Neural cell (in vitro differentiated cells): ENCODE data around the gene TBC1D9B. TPM values are rescaled to one million over a fixed set of nuclear protein-coding genes. Genes with fewer than 3 reads are reported as not detected.

Source experiments
- H2AFZ ChIP-seq: fragments of 200-600, 300-800 bp; sonication (generic), shearing (Covaris generic); 2 replicates; pipeline ENCODE4 v1.6.0; 2014; ENCODE audit warnings: low read depth, mild to moderate bottlenecking, antibody characterized with exemption, low read length, moderate library complexity
- H3F3A ChIP-seq: fragments of 200-600 bp; shearing (Covaris generic); 2 replicates; pipeline ENCODE4 v1.6.1; 2016; ENCODE audit warnings: mild to moderate bottlenecking, moderate library complexity, mixed read lengths, antibody characterized with exemption, low read length; ENCODE audit not compliant: insufficient read depth, poor library complexity, severe bottlenecking
- H3K27ac ChIP-seq: fragments of 200-600, 300-800 bp; sonication (generic), shearing (Covaris generic); 2 replicates; pipeline ENCODE4 v1.5.1; 2014; ENCODE audit warnings: mild to moderate bottlenecking, low read length, moderate library complexity
- H3K27me3 ChIP-seq: fragments of 300-800, 200-600 bp; sonication (generic), shearing (Covaris generic); 2 replicates; pipeline ENCODE4 v1.6.0; 2014; ENCODE audit warnings: mild to moderate bottlenecking, low read depth, low read length, moderate library complexity; ENCODE audit not compliant: insufficient read depth
- H3K36me3 ChIP-seq: fragments of 300-800, 200-600 bp; sonication (generic), shearing (Covaris generic); 2 replicates; pipeline ENCODE4 v1.5.1; 2014; ENCODE audit warnings: mild to moderate bottlenecking, antibody characterized with exemption, low read length, moderate library complexity; ENCODE audit not compliant: insufficient read depth
- H3K4me2 ChIP-seq: fragments of 300-800, 200-600 bp; sonication (generic), shearing (Covaris generic); 2 replicates; pipeline ENCODE4 v1.6.0; 2014; ENCODE audit warnings: mild to moderate bottlenecking, low read length
- H3K4me3 ChIP-seq: fragments of 300-800, 200-600 bp; sonication (generic), shearing (Covaris generic); 2 replicates; pipeline ENCODE4 v1.5.1; 2014; ENCODE audit warnings: mild to moderate bottlenecking, low read length, moderate library complexity
- H3K79me2 ChIP-seq: fragments of 200-600 bp; shearing (Covaris generic); replicated peaks from 2 replicates; pipeline ENCODE4 v1.6.0; 2014; ENCODE audit warnings: mild to moderate bottlenecking, low read length, moderate library complexity; ENCODE audit not compliant: insufficient read depth
- H3K9ac ChIP-seq: fragments of 300-800, 200-600 bp; sonication (generic), shearing (Covaris generic); 2 replicates; pipeline ENCODE4 v1.6.1; 2016; ENCODE audit warnings: mild to moderate bottlenecking, low read length, mixed read lengths
- H3K9me2 ChIP-seq: fragments of 200-600 bp; shearing (Covaris generic); 2 replicates; pipeline ENCODE4 v1.6.1; 2016; ENCODE audit warnings: mild to moderate bottlenecking, low read length, mixed read lengths; ENCODE audit not compliant: insufficient read depth
- H3K9me3 ChIP-seq: fragments of 200-600, 300-800 bp; sonication (generic), shearing (Covaris generic); 2 replicates; pipeline ENCODE4 v1.6.1; 2016; ENCODE audit warnings: mild to moderate bottlenecking, mixed run types, low read length, moderate library complexity, mixed read lengths
- H4K20me1 ChIP-seq: fragments of 200-600 bp; shearing (Covaris generic); 2 replicates; pipeline ENCODE4 v1.6.1; 2016; ENCODE audit warnings: mild to moderate bottlenecking, mixed run types; ENCODE audit not compliant: insufficient read depth
- CTCF ChIP-seq: fragments of 450-650 bp; IDR thresholded peaks from 2 replicates; pipeline ENCODE4 v1.5.1; 2014; ENCODE audit warnings: antibody characterized with exemption, mild to moderate bottlenecking, moderate library complexity; ENCODE audit not compliant: poor library complexity, severe bottlenecking
- EP300 ChIP-seq: fragments of 450-650 bp; conservative IDR thresholded peaks from 2 replicates; pipeline ENCODE4 v1.6.1; 2014; ENCODE audit warnings: antibody characterized with exemption, mild to moderate bottlenecking, moderate library complexity; ENCODE audit not compliant: poor library complexity, severe bottlenecking
- EZH2 ChIP-seq: fragments of 200-600, 300-800 bp; shearing (Covaris generic), sonication (generic); IDR thresholded peaks from 2 replicates; pipeline ENCODE4 v1.6.1; 2014; ENCODE audit warnings: antibody characterized with exemption, low read length, borderline replicate concordance, mild to moderate bottlenecking; ENCODE audit not compliant: insufficient read depth, poor library complexity, severe bottlenecking
- MXI1 ChIP-seq: fragments of 450-650 bp; conservative IDR thresholded peaks from 2 replicates; pipeline ENCODE4 v1.6.1; 2014; ENCODE audit warnings: antibody characterized with exemption, mild to moderate bottlenecking; ENCODE audit not compliant: poor library complexity, severe bottlenecking
- POLR2AphosphoS5 ChIP-seq: IDR thresholded peaks from 2 replicates; pipeline ENCODE4 v1.6.1; 2012
- RAD21 ChIP-seq: fragments of 450-650 bp; conservative IDR thresholded peaks from 2 replicates; pipeline ENCODE4 v1.6.1; 2014; ENCODE audit warnings: antibody characterized with exemption, mild to moderate bottlenecking, moderate library complexity
- REST ChIP-seq: IDR thresholded peaks from 2 replicates; pipeline ENCODE4 v1.6.1; 2012; ENCODE audit warnings: borderline replicate concordance
- SMC3 ChIP-seq: fragments of 450-650 bp; conservative IDR thresholded peaks from 2 replicates; pipeline ENCODE4 v1.6.1; 2014; ENCODE audit warnings: antibody characterized with exemption, mild to moderate bottlenecking, moderate library complexity; ENCODE audit not compliant: poor library complexity
- TAF1 ChIP-seq: IDR thresholded peaks from 2 replicates; pipeline ENCODE4 v1.6.1; 2012; ENCODE audit warnings: low read depth
- polyA plus RNA-seq: library from polyadenylated mRNA; depleted of rRNA; stranded (reverse); fragments of >200 nt; gene quantifications from 2 replicates; pipeline ENCODE4 v1.2.3, GENCODE V29; 2014

The TBC1D9B gene
- polyA plus RNA-seq, 1 donor from 2014 or later: 50.7 TPM

- no peaks in the 10 kb centered on the region for H3K27me3 ChIP-seq
- no peak overlapping the region for H3K4me3 ChIP-seq
- no peak overlapping the region for H2AFZ ChIP-seq
- no peaks in the 10 kb centered on the region for H3K9me2 ChIP-seq
- no peaks in the 10 kb centered on the region for H4K20me1 ChIP-seq
- peaks cover 12% of the 10 kb centered on the region for H3K79me2 ChIP-seq
- no peak overlapping the region for H3K27ac ChIP-seq
- no peak for TF ChIP-seq RAD21
- no peak for TF ChIP-seq REST
- TF ChIP-seq EP300: no peak
- TF ChIP-seq POLR2AphosphoS5: no peak
- TF ChIP-seq CTCF: no peak
- TF ChIP-seq MXI1: no peak
- TF ChIP-seq EZH2: no peak
- TF ChIP-seq SMC3: no peak
- no peak for TF ChIP-seq TAF1
- H3K4me2 ChIP-seq: no peak overlapping the region
- H3K9me3 ChIP-seq: no peaks in the 10 kb centered on the region
- no peak overlapping the region for H3K9ac ChIP-seq
- H3F3A ChIP-seq: no peaks in the 10 kb centered on the region
- peaks cover 7% of the 10 kb centered on the region for H3K36me3 ChIP-seq
Measured at GRCh38 chr5:179825655-179826182, 82.0 kb downstream of the TBC1D9B start.

- H4K20me1 ChIP-seq: no peaks in the 10 kb centered on the region
- H3K79me2 ChIP-seq: peaks cover 12% of the 10 kb centered on the region
- no peak overlapping the region for H3K27ac ChIP-seq
- no peaks in the 10 kb centered on the region for H3F3A ChIP-seq
- no peak overlapping the region for H3K4me2 ChIP-seq
- no peak overlapping the region for H2AFZ ChIP-seq
- H3K27me3 ChIP-seq: no peaks in the 10 kb centered on the region
- H3K36me3 ChIP-seq: peaks cover 1% of the 10 kb centered on the region
- no peak overlapping the region for H3K9ac ChIP-seq
- H3K9me3 ChIP-seq: no peaks in the 10 kb centered on the region
- H3K4me3 ChIP-seq: no peak overlapping the region
- no peaks in the 10 kb centered on the region for H3K9me2 ChIP-seq
- TF ChIP-seq EP300 (no peak), RAD21 (no peak), EZH2 (no peak), TAF1 (no peak), MXI1 (no peak), POLR2AphosphoS5 (no peak)
Measured at GRCh38 chr5:179824745-179825112, 83.0 kb downstream of the TBC1D9B start.
